ENCODE measurements around the gene ANKMY1.
"Not testable (repeated sequence)": the region's sequence is repeated elsewhere in the genome, so short reads cannot be mapped to it uniquely, and the experiment has no call there.

Gene ANKMY1

GRCh38 chr2:240500561-240501423 is 57.0 kb downstream of the ANKMY1 start:
- no peak for DNase-seq (ENCODE audit: extremely low read depth, low read depth)
- TF ChIP-seq CTCF (IDR thresholded peaks at IDR 0.05; ENCODE audit: low read depth, low read length, missing control alignments) = no peak

GRCh38 chr2:240499309-240500301 is 58.2 kb downstream of the ANKMY1 start:
- no peak overlapping the region for H3K4me3 ChIP-seq (replicated peaks; ENCODE audit: low read depth, low read length)
- TF ChIP-seq CTCF (IDR thresholded peaks at IDR 0.05; ENCODE audit: low read depth, low read length, missing control alignments) = no peak
- DNase-seq (ENCODE audit: extremely low read depth, low read depth) = no peak

More at GRCh38 chr2:240500561-240501423, 57.0 kb downstream of the ANKMY1 start:
- H3K4me3 ChIP-seq (replicated peaks; ENCODE audit: low read depth, low read length) = no peak overlapping the region

- no peak for DNase-seq (ENCODE audit: extremely low read depth, low read depth)
- no peak overlapping the region for H3K4me3 ChIP-seq (replicated peaks; ENCODE audit: low read depth, low read length)
- no peak for TF ChIP-seq CTCF (IDR thresholded peaks at IDR 0.05; ENCODE audit: low read depth, low read length, missing control alignments)
These were observed 58.9 kb downstream of the ANKMY1 start for GRCh38 chr2:240498958-240499260.

GRCh38 chr2:240498171-240498957 is 59.4 kb downstream of the ANKMY1 start:
- no peak overlapping the region for H3K4me3 ChIP-seq (replicated peaks; ENCODE audit: low read depth, low read length)
- no peak for DNase-seq (ENCODE audit: extremely low read depth, low read depth)
- TF ChIP-seq CTCF (IDR thresholded peaks at IDR 0.05; ENCODE audit: low read depth, low read length, missing control alignments) = no peak

GRCh38 chr2:240497082-240497481 is 60.7 kb downstream of the ANKMY1 start:
- peak; percentile 34 for TF ChIP-seq CTCF (IDR thresholded peaks at IDR 0.05; ENCODE audit: low read depth, low read length, missing control alignments)
- DNase-seq (ENCODE audit: extremely low read depth, low read depth) = not testable (repeated sequence)

GRCh38 chr2:240494942-240495341 is 62.8 kb downstream of the ANKMY1 start:
- not testable (repeated sequence) for H3K4me3 ChIP-seq (replicated peaks; ENCODE audit: low read depth, low read length); DNase-seq (ENCODE audit: extremely low read depth, low read depth)
- peak; percentile 39 for TF ChIP-seq CTCF (IDR thresholded peaks at IDR 0.05; ENCODE audit: low read depth, low read length, missing control alignments)

More at GRCh38 chr2:240497082-240497481, 60.7 kb downstream of the ANKMY1 start:
- H3K4me3 ChIP-seq (replicated peaks; ENCODE audit: low read depth, low read length) = not testable (repeated sequence)
